Measurements from ENCODE around the gene CELA2A.
"Not testable (repeated sequence)": the region's sequence is repeated elsewhere in the genome, so short reads cannot be mapped to it uniquely, and the experiment has no call there.

CELA2A gene

DNA sequence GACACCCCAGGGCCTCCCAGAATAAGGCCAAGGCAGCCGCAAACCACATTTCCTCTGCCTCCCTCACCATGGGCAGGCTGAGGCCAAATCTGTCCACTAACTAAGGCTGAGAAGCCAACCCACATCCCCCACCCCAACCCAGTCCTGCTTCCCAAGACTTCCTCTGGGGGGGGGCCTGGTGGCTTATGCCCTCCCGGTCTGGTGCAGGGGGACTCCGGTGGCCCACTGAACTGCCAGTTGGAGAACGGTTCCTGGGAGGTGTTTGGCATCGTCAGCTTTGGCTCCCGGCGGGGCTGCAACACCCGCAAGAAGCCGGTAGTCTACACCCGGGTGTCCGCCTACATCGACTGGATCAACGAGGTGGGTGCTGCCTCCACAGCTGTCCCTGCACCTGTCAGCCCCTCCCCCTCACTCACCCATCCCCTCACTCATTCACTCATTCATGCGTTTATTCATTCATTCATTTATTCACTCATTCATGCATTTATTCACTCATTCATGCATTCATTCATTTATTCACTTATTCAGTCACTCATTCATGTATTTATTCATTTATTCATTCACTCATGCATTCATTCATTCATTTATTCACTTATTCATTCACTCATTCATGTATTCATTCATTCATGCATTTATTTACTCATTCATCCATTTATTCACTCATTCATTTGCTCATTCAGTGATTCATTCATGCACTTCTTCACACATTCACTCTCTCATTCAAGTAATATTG is 11.0 kb upstream of the CELA2A start:
- DNase-seq, result no peak

DNA sequence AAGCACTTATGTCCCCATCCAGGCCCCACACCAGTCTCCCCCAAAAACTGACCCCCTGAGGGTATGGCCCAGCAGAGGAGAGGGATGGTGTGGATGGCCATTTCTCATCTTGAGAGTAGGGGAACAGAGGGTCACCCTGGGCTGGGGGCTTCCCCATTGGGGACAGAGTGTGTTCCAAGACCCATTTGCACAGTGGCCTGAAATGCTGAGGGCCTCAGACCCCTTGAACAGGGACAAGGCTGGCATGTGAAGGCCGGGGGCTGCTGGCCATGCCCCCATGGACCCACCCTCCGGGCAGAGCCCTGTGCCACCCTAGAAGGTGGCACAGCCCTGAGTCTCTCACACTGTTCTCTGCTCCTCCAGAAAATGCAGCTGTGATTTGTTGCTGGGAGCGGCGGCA is 10.3 kb upstream of the CELA2A start:
- no peak for DNase-seq

- no peak for DNase-seq
These were observed 7.6 kb upstream of the CELA2A start for GRCh38 chr1:15448877-15449462.

- no peak for DNase-seq
These were observed 7.0 kb upstream of the CELA2A start for GRCh38 chr1:15449567-15449966.

- no peak for DNase-seq
These were observed 5.4 kb upstream of the CELA2A start for GRCh38 chr1:15451014-15451722.

- no peak for DNase-seq
These were observed 4.3 kb upstream of the CELA2A start for GRCh38 chr1:15452216-15452615.

GRCh38 chr1:15452866-15453571 is 3.5 kb upstream of the CELA2A start:
- peak in 1 of 2 experiments; percentile 24 for DNase-seq

- DNase-seq, result no peak
These were observed 2.8 kb upstream of the CELA2A start for GRCh38 chr1:15453734-15454133.

- no peak for DNase-seq
These were observed 2.3 kb upstream of the CELA2A start for GRCh38 chr1:15454256-15454655.

- DNase-seq, result no peak
These were observed 1.0 kb upstream of the CELA2A start for GRCh38 chr1:15455522-15455921.

DNA sequence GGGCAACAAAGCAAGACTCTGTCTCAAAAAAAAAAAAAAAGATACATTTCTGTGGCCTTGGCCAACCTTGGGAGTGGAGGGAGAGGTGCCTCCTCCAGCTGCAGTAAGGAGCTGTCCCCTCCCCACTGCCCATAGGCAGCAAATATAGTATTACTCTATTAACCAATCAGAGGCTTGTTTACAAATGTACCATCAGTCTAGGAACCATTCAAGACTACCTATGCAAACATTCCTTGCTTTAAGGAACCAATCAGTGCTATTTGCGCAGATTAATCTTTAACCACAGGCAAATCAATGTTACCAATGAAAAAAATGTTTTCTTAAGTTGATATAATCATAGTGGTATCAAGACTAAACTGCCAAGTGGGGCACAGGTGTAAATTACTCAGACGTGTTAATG is 1.1 kb downstream of the CELA2A start:
- no peak for DNase-seq

DNA sequence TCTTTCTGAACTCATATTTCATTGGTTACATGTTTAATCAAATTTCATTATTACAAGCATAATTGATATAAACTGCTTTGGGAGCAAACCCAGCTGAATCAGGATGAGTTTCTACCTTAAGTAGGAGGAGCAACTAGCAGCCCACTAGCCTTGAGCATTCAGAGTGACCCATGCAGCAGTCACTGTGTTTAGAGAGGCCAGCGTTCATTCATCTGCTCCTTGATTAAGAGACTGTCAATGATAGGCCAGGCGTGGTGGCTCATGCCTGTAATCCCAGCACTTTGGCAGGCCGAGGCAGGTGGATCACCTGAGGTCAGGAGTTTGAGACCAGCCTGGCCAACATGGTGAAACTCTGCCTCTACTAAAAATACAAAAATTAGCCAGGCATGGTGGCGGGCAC is 1.9 kb downstream of the CELA2A start:
- not testable (repeated sequence) for DNase-seq

DNA sequence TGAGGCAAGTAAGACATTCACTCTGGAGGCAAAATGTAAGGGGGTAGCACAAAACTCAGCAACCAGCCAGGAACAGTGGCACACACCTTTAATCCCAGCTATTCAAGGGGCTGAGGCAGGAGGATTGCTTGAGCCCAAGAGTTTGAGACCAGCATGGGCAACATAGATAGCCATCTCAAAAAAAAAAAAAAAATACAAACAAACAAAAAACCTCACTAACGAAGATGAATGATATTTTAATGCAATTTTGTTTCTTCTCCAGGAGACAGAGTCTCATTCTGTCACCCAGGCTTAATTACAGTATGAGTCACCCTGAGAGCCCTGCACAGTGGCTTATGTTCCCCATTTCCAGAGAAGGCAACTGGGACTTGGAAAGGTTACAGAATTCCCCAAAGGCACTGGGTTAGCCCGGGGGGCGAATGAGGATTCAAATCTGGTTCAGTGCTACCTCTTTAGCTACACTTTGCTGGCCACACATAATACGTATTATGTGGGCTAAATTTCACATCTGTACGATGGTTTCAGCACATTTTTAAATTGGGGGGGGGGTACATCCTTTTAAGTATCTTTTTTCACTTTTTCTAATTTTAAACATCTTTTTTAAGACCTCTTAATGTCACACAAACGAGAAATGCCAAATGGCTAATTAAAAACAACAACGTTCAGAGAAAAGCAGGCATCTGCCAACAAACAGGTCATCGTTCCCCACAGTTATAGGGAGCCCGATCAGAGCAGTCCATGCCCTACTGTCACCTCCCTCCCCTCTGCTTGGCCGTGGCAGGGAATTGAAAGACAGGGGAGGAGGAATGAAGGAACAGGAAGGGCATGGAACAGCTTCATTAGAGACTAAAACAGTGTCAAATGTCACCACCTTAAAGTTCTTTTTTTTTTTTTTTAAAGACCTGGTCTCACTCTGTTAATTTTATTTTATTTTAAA is 3.5 kb downstream of the CELA2A start:
- peak in 1 of 2 experiments; percentile 25 for DNase-seq

GRCh38 chr1:15460708-15461095 is 4.2 kb downstream of the CELA2A start:
- DNase-seq, result no peak

GRCh38 chr1:15463064-15463800 is 6.7 kb downstream of the CELA2A start:
- DNase-seq, result peak in 1 of 2 experiments; percentile 10

DNA sequence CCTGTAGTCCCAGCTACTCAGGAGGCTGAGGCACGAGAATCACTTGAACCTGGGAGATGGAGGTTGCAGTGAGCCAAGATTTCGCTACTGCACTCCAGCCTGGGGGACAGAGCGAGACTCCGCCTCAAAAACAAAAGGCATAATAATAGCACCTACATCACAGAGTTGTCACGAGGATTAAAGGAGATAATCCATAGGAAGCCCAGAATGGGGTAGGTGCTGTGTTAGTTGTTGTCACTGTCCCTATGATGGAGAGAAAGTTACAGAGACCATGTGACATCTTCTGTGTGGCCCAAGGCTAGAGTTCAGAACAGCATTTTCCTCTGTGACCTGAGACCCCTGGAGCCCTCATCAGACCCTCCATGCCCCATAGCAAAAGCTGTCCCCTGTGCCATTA is 7.4 kb downstream of the CELA2A start:
- DNase-seq, result not testable (repeated sequence)

GRCh38 chr1:15465674-15466073 is 9.1 kb downstream of the CELA2A start:
- DNase-seq, result no peak

- not testable (repeated sequence) for DNase-seq
These were observed 10.6 kb downstream of the CELA2A start for GRCh38 chr1:15466955-15467625.

DNA sequence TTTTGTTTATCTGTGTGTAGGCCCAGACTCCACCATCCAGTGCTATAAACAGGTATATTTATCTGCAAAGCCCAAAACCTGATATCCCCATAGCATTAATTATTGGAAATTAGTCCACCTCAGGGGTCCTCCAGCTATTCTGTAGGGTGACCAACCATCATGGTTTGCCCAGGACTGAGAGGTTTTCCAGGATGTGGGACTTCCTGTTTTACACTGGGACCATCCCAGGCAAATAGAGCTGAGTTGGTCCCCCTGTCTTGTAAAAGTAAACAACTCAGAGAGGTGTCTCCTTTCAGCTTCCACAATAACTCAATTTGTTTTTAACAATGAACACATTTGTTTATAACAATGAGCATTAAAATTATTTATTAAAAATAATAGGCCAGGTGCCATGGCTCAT is 11.6 kb downstream of the CELA2A start:
- no peak for DNase-seq

DNA sequence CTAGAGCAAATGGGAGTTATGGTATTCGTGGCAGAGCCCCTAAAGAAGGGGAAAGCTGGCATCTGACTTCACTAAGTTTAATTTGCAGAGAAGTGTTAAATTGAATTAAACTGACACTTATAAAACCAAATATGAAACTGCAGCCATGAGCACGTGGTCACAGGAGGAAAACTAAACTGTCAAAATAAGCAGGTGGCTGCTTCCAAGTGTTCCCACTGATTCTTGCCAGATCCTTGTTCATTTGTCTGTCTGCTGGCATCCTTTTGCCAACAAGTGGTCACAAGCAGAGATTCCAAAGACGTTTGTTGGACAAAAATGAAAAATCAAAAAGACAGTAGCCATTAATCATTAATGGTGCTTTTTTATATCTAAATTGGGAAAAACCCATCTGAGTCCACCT is 12.8 kb downstream of the CELA2A start:
- DNase-seq, result no peak

Data from NCI-H524 (cell line).